ENCODE data around the gene CCDC3. TPM values are rescaled to one million over a fixed set of nuclear protein-coding genes. Genes with fewer than 3 reads are reported as not detected.
A peak's percentile ranks its signal among the peaks of the same experiment; 100 is the strongest.
"Not testable (repeated sequence)": the region's sequence is repeated elsewhere in the genome, so short reads cannot be mapped to it uniquely, and the experiment has no call there.

Gene CCDC3
- total RNA-seq: 10 to 100 TPM in 1 of 2 donors, 1 to 10 TPM in 1; 8.7 to 25.5 TPM
- long read RNA-seq, transcript CCDC3-201 (3 exons, 2,731 nt): major isoform, 8 of 9 reads
- long read RNA-seq, partial matches to known transcripts: 0 of 9 reads
- long read RNA-seq, other reads (novel, unspliced or antisense): 1 of 9 reads

DNA sequence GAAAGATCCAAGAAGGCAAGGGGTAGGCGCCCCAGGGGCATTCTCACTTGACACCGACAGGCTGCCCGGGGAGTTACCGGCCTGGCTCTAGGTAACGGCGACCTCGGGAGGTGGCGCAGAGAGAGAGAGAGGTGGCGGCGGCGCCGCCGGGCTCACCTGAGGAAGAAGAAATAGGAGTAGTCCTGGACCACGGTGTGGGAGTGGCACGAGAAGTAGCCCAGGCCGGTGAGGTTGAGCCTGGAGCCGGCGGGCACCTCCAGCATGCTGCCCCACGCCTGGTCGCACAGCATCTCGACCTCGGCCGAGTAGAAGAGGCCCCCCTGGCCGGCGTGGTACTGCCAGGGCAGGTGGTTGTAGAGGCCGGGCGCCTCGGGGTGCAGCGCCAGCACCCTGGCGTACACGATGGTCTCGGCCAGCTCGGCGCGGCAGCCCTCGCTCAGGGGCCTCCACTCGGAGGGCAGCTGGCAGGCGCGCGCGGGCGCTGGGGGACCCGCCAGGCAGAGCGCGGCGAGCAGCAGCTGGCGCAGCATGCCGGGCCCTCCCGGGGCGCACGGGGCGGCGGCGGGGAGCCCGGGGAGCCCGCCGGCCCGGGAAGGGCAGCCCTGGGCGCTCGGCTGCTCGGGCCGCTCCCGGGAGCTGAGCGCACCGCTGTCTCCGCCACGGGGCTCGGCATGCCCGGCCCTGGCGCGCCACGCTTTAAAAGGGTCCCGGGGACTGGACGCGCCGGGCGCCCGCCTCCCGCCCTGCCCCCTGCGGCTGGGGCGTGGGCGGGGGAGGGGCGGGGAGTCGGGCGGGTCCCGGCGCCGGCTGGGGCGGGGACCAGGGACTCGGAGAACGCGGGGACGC is at the start of gene CCDC3:
Gene CCDC3, minus strand, starts transcription at position 673 of the 846 bp plus-strand sequence. Its CDS starts 143 bp downstream, at position 530.
- ATAC-seq: peak; percentile 84 to 85
- peak; percentile 53 for DNase-seq
- intact Hi-C loops (cut with DNase I): no loop called here

DNA sequence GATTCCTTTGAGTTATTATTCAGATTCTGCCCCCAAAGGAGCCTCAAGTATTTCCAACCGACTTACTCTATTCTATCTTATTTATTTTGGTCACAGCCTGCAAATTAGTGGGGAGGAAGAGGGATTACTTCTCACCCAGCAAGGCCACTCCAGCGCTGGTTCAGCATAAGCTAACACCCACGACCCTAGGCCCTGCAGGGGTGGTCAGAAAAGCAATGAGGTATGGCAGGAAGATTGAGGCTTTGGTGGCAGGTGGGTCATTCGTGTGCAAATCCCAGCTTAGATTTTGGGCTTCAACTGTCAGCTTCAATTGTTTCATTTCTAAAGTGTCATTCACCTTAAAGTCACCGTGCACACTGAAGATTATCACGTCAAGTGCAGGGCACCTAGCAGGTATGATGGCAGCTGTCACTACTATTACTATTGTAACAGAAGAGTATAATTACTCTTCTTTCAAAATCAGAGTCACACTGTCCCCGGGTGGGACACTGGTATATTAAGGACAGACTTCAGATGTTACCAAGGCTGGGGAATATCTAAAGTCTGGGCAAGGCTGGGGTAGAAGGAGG is 49.7 kb upstream of the CCDC3 start:
- DNase-seq: no peak
- intact Hi-C loops (cut with DNase I): no loop called here
- no peak for ATAC-seq

DNA sequence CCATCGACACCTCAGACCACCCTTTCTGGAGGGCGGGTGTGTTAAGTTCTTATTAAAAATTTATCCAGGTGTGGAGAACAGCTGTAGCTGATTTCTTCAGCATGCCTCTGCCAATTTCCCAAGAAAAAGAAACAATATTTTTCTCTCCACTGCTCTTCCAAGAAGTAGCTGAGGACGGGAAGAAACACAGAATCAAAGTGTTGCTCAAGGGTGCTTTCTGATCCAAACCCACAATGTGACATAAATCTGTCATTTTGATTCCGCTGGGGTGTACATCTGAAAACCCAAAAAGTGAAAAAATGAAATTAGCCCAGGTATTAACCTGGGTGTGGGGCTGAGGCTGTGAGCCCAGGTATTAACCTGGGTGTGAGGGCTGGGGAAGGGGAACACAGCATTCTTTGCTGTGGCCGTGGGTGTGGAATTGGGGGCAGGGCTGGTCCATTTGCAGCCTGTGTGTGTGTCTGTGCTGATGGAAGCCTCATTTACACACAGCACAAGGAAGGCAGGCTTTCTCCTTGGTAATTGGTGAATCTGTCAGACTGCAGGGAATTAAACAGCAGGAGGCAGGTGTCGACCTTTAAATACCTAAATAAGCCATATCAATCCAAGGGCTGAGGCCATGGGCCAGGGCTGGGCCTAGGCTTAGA is 48.4 kb upstream of the CCDC3 start:
- no peak for ATAC-seq
- no peak for DNase-seq
- intact Hi-C loops (cut with DNase I): no loop called here

DNA sequence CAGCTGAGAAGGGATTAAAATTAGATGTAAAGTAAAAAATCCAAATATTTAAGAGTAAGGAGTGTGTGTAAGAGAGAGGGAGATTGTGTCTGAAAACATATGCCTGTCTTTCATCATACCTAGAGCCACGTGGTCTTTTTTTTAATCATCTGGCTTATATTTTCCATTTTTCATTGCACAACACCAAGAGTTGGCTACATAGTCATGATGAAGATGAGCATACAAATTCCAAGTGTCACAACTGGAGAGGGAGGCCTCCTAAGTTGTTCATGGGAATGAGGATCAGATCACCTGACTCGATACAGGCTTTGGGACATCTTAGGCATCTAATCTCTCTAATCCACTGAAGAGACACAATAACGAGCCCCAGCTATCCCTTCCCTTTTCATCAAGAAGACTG is 47.2 kb upstream of the CCDC3 start:
- ATAC-seq: no peak

DNA sequence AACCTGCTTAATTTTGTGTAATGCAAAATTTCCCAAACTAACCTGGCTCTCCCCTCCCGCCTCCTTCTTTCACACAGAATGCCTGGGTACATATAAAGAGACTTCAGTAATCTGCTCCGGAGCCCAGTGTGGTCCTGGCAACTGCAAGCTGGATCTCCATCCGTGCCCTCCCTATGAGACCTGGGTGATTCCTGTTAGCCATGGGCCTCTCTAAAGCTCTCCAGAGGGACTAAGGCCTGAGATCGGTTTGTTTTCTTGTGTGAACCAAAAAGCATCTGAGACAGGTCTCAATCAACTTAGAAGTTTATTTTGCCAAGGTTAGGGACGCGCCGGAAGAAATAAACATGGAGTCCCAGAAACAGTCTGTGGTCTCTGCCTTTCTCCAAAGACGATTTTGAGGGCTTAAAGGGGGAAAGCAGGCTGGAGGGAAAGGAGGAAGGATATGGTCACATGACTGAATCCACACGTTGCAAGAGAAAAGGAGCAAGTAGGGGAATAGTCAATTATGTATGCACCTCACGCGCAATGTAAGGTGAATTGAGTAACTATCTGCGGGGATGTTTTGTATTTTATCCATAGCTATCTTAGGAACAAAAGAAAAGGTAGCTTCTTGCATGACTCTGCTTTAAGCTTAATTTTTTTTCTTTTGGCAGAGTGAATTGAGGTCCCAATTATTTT is 46.2 kb upstream of the CCDC3 start:
- ATAC-seq (no peak), DNase-seq (no peak)
- intact Hi-C loops (cut with DNase I): no loop called here

More for the DNA sequence above, 47.2 kb upstream of the CCDC3 start:
- no peak for DNase-seq
- intact Hi-C loops (cut with DNase I): no loop called here

DNA sequence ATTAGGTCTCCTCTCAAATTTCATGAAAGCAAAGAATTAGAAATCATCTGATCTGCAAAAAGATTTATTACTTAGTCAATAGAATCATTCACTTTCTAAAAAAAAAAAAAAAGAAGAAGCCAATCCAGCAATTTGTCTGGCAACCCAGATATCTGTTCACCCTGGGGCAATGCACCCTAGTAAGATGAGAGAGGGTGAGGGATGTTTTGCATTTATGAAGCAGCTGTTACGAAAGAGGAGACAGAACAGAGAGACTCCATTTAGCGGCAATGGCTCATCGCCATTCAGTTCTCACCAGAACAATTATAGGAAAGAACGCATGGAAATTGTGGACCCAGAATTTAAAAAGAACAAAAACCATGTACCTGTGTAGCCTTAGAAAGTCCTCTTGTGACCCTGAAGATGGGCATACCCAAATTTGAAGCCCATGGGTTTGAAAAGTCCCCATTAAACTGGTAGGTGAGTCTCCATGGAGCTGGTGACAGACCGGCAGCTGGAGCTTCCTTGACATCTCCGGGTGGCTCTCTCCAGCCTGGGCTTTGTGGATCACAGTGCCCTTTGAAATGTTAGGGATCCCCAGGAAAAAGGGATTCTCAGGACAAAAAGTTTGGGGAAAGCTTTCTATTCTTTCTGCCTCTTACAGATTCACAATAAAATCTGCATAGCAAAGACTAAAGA is 45.5 kb upstream of the CCDC3 start:
- intact Hi-C loops (cut with DNase I): no loop called here

DNA sequence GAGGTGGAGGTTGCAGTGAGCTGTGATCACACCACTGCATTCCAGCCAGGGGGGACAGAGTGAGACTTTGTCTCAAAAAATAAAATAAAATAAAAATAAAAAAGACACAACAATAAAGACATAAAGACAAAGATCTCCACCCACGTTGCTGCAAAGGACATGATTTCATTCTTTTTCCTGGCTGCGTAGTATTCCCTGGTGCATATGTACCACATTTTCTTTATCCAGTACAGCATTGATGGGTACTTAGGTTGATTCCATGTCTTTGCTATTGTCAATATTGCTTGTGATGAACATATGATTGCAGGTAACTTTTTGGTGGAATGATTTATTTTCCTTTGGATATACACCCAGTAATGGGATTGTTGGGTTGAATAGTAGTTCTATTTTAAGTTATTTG is 42.0 kb upstream of the CCDC3 start:
- DNase-seq (no peak), ATAC-seq (no peak)
- intact Hi-C loops (cut with DNase I): no loop called here

More for the DNA sequence above, 45.5 kb upstream of the CCDC3 start:
- no peak for DNase-seq
- ATAC-seq: no peak

DNA sequence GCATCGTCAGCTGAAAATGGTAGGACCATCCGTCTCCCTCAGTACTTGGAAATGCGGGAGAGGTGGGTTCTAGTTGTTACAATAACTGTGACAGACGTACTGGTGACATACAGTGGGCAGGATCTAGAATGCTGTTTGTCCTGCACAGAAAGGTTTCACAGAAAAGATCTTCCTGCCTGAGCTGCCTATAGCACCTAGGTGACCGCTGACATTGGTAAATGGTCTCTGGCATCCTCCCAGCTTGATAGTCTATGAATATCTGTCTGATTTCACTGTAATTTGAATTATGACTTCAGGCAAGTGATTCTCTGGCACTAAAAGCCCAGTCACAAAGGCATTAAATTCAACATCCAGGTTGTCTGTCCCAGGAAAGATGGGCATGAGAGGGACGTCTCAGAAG is 38.2 kb upstream of the CCDC3 start:
- DNase-seq (no peak), ATAC-seq (no peak)
- intact Hi-C loops (cut with DNase I): no loop called here

DNA sequence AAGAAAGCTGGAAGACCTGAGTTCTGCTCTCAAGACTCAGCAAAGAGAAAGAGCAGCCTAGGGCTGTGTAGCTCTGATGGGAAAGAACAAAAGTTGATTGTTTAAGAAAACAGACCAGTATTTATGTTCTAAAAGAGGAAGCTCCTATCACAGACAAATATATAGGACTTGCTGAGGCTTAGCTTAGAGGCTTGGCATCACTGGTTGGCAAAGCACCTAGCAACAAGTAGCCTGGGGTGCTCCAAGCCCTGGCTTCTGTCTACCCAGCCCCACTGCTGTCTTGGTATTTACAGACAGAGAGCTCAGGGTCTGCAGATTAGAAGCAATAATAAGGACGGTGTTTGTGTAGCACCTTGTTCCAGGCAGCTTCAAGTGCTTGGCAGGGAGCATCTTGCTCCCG is 36.9 kb upstream of the CCDC3 start:
- ATAC-seq (no peak), DNase-seq (no peak)
- intact Hi-C loops (cut with DNase I): no loop called here

DNA sequence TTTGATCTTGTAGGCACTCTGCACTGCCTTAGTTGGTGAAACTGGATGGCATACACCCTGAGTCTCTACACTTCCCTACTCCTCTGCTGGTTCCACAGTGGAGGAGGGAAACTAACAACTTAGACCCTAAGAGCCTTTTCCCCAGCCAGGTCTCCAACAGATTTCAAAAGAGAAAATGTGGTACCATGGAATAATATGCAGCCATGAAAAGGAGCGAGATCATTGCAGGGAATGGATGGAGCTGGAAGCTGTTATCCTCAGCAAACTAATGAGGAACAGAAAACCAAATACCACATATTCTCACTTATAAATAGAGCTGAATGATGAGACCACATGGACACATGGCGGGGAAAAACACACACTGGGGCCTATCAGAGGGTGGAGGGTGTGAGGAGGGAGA is 36.3 kb upstream of the CCDC3 start:
- DNase-seq (no peak), ATAC-seq (no peak)
- intact Hi-C loops (cut with DNase I): no loop called here

DNA sequence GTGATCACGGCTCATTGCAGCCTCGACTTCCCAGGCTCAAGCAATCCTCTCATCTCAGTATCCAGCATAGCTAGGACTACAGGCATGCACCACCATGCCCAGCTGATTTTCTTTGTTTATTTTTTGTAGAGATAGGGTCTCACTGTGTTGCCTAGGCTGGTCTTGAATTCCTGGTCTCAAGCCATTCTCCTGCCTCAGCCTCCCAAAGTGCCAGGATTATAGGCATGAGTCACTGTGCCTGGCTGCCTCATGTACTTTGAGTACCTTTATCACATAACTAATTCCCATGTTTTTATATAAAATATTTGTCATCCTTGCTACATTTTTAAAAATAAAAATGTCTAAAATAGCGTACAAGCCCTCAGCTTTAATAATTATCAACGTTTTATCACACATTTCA is 35.3 kb upstream of the CCDC3 start:
- ATAC-seq: no peak
- intact Hi-C loops (cut with DNase I): no loop called here
- DNase-seq: no peak

DNA sequence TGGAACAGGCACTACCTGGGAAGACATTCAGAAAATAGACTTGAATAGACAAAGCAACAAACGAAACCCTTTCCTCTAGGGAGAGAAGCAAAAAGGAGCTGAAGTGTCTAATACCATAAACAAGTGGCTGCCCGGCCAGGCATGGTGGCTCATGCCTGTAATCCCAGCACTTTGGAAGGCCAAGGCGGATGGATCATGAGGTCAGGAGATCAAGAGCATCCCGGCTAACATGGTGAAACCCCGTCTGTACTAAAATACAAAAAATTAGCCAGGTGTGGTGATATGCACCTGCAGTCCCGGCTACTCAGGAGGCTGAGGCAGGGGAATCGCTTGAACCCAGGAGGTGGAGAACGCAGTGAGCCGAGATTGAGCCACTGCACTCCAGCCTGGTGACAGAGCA is 34.2 kb upstream of the CCDC3 start:
- ATAC-seq; DNase-seq; intact Hi-C loops (cut with DNase I): not testable (repeated sequence)

DNA sequence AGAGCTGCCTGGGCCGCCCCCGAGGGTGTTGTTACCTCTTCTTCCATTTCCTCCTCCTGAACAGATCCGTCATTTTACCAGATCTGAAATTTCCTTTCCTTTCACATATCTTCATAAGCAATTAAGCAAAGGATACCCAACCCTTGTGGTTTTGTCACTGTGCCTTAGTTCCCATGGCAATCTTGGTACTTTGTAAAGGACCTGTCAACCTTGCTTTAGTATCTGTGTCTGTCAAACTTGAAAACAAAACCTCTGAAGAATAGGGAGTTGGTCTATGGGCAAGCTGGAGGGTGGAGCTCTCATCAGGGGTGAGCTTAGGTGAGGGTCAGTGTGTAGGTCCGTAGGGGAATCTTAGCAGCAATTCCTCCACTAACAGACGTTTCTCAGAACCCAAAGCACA is 25.4 kb upstream of the CCDC3 start:
- intact Hi-C loops (cut with DNase I): no loop called here
- DNase-seq (no peak), ATAC-seq (no peak)

DNA sequence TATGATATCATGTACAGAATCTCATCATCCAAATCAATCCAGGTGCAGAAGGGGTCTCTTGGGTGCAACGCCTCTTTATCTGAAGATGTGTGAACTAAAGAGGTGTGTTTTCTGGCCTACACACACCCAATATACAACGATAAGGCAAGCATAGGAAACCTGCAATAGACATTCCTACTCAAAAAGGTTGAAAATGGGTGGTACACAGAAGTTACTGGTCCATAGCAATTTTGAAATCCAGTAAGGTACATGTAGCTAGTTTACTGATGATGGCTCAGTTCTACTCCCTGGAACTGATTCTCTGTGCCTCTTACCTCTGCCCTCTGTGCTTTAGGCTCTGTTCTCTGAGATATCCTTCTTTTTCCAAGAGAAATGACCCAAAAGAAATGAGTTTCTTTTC is 22.2 kb upstream of the CCDC3 start:
- DNase-seq (no peak), ATAC-seq (no peak)
- intact Hi-C loops (cut with DNase I): no loop called here

DNA sequence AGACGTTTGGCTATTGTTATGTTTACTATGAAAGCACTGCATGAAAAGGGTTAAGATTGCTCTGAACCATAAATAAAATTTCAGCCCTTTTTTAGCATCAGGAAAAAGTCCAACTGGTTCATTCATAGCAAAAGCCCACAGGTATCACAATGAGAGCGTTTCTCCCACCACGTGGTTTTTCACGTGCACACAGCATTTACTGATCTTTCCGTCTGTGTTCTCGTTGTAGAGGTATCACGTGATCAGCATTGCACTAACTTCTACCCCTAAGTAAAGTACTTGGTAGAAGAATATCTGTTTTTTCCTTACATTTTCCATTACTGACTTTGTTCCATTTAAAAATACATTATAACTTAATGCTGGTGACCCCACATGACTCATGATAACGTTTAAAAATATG is 17.8 kb upstream of the CCDC3 start:
- no peak for DNase-seq
- intact Hi-C loops (cut with DNase I): no loop called here
- no peak for ATAC-seq

DNA sequence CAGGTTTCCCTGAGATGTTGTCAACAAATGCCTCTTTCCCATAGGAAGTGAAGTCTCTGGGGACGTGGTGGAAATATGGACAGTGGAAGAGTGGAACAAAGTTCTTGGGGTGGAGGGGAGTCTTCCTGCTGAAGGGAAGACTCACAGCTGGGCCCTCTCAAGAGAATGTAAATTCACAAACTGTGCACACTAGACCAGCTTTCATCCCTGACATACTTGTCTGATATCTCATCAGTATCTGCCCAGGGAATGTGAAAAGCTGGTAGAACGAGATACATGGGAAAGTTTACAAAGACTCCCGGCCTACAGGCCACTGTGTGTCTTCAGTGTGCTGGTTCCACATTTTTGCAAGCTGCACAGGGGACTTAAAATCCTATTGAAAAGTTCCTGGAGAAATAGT is 16.7 kb upstream of the CCDC3 start:
- DNase-seq: no peak
- intact Hi-C loops (cut with DNase I): no loop called here
- no peak for ATAC-seq

DNA sequence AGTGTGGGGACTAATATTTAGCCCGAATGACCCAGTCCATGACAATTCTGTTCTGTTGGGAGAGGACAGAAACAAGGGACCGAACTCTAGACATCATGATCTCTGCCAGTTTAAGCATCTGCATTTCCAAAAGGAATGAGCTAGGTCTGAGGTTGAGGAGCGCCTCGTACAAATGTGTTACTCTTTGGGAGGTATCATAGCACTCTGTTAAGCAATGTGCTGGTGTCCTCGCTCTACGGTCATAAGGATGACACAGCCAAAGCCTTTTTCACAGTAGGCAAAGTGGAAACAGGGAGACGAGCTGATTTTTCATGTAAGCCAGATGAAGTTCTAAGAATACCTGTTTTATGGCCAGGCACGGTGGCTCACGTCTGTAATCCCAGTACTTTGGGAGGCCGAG is 15.4 kb upstream of the CCDC3 start:
- intact Hi-C loops (cut with DNase I): no loop called here
- ATAC-seq: no peak
- no peak for DNase-seq

DNA sequence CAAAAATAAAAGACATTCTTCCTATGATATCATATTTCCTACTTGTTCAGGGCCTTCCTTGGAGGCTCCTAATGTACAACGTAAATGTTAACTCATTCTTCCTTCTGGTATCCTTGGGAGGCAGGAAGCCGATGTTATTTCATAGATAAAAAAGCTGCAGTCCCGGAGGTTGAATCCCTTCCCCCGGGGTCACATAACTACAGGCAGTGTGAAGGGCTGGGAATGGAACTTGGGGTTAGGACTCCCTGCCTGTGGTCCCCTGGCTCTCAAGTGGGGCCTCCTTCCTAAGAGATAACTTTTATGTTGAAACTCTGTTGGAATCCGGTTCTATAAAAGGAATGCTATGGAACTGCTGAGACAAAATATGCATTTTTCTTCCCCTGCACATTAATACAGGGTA is 14.9 kb upstream of the CCDC3 start:
- ATAC-seq (no peak), DNase-seq (no peak)
- intact Hi-C loops (cut with DNase I): no loop called here

DNA sequence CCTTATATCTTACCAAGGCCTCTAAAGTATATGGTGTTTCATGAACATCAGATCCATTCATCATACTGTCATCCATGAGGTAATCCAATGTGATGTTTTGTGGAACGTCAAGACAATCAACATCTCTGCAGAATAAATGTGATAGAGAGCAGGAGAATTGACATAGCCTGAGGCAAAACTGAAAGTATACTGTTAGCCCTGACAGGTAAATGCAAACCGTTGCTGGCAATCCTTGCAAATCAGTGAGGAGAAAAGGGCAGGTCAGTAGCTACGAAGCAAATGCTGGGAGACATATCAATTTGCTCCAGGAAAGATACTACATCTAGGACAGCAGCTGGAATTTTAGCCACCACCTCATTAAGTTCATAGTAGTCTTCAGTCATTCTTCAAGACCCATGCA is 4.5 kb upstream of the CCDC3 start:
- intact Hi-C loops (cut with DNase I): no loop called here
- DNase-seq (no peak), ATAC-seq (no peak)

All from left cardiac atrium (tissue), 4 donors.